CD4-positive, alpha-beta T cell treated with Interleukin-2 at 100 ng/mL for 4 hours (primary cell): ENCODE data around the gene AKT1S1.

Experiments used
- DNase-seq: peaks from one replicate; pipeline ENCODE4 v3.0.0-alpha.2; 2020; ENCODE audit warnings: low spot score

AKT1S1 gene

DNA sequence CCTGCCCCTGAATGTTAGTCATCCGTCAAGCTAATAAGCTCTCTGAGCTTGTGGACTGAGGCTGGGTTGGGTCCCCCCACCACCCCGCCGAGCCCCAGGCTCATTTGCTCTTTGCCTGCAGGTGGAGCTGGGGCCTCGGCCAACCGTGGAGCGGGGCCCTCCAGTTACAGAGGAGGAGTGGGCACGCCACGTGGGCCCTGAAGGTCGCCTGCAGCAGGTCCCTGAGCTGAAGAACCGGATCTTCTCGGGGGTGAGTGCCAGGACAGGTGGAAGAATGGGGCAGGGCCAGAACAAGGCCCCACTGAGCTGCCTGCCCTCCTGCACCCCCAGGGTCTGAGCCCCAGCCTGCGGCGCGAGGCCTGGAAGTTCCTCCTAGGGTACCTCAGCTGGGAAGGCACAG lies 5.5 kb upstream of the AKT1S1 start:
- no peak for DNase-seq

GRCh38 chr19:49881672-49882394 lies 4.7 kb upstream of the AKT1S1 start:
- DNase-seq: no peak

- no peak for DNase-seq
Measured at GRCh38 chr19:49881186-49881585, 4.0 kb upstream of the AKT1S1 start.

DNA sequence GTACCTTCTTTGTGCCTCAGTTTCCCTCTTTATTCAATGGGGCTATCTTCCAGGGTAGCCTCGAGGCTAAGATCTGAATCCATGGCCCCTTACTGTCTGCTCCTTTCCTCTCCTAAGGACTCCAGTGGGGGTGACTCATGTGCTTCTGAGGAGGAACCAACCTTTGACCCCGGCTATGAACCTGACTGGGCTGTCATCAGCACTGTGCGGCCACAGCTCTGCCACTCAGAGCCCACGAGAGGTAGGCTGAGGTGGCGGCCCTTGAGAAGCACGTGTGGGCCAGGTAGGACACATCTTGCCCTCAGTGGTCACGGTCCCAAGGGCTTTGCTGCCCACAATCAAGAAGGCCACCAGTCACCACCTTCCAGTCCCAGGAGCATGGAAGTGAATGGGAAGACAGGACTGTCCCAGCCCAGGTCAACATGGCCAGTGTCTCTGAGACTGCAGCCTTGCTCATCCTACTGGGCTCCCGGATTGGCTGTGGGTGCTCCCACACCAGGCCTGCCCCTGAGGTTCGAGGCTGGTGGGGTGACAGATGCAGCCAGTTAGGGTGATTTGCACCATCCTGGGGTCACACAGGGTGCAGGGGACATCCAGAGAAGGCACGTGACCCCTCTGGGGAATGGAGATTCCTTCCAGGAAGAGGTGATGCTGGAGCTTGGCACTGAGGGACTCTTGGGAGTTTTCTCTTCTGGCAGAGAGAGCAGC lies 3.2 kb upstream of the AKT1S1 start:
- no peak for DNase-seq

DNA sequence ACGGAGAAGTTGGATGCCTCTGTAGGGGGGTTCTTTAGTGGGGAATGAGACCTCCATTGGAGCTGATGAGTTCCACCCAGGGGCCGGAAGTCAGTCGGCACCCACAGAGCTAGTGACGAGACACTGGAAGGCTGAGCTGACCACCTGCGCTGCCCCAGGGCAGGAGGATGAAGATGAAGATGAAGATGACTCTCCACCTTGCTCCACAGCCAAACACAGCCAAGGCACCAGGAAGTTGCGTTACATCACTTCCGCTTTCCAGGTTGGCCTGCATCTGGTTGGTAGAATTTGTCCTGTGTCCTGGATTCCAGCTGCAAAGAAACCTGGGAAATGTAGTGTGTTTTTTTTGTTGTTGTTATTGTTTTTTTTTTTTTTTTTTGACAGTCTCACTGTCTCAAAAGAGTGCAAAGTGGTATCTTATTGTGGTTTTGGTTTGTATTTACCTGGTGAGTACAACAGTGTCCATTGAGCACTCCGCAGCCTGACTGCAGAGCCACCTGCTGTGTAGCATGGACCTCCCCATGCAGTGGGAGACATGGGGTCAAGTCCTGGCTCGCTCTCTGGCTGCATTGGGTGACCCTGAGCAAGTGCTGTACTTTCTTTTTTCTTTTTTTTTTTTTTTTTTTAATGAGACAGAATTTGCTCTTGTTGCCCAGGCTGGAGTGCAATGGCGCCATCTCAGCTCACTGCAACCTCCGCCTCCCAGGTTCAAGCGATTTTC lies 2.2 kb upstream of the AKT1S1 start:
- DNase-seq: no peak

GRCh38 chr19:49878744-49879070 lies 1.6 kb upstream of the AKT1S1 start:
- DNase-seq: no peak

DNA sequence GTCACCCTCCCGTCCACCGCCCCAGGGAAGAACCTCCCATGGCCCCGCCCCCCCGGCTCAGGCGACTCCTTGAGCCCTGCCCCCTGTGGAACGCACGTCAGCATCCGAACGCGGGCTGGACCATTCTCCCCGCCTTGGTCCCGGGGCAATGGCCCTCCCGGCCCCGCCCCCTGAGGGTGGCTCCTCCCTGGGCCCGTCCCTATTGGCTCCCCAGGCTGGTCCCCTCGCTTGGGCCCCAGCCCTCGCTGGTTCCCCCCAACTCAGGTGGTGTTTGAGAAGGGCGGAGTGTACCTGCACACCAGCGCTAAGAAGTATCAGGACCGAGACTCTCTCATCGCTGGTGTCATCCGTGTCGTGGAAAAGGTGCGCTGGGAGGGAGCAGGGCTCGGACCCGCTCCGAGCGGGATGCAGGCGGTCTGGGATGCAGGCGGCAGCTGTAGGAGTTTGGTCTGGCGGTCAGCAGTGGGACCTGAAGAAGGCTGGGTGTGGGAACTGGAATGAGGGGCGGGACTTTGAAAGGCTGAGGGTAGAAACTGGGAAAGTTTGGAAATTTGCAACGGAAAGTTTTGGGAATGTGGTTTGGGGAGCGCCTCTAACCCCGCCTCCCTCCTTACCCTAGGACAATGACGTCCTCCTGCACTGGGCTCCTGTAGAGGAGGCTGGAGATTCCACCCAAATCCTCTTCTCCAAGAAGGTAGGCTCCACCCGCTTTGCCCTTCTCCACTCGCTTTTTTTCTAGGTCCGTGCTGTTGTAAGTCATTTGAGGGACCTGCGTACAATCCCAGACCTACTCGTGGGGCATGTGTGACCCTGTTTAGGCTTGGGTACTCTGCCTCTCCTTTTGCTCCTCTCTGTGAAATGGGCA lies 956 bp upstream of the AKT1S1 start:
- peak; percentile 98 for DNase-seq

DNA sequence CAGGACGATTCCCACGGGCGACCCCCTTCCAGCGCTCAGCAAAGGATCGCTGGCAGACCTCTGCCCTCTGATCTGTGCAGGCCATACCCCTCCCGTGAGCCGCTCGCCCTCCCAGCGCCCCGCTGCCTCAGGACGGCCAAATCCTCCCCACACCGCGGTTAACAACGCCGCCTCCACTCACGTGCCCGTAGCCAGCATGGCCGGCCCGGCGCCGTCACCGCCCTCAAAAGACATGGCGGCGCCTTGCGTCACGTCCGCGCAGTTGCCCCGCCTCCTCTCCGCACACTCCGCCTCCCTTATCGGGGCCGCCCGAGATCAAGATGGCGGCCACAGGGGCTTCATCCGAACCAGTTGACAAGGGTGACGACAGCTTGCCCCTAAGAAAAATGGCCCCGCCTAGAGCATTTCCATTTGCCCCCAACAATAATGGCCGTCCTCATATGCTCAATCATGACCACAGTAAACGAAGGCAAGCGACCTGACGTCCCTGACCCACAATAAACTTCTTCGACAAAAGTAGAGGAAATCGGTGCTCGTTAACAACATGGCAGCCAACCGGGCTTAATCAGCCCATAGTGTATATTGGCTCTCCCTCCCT lies 634 bp downstream of the AKT1S1 start:
- peak; percentile 99 for DNase-seq

DNA sequence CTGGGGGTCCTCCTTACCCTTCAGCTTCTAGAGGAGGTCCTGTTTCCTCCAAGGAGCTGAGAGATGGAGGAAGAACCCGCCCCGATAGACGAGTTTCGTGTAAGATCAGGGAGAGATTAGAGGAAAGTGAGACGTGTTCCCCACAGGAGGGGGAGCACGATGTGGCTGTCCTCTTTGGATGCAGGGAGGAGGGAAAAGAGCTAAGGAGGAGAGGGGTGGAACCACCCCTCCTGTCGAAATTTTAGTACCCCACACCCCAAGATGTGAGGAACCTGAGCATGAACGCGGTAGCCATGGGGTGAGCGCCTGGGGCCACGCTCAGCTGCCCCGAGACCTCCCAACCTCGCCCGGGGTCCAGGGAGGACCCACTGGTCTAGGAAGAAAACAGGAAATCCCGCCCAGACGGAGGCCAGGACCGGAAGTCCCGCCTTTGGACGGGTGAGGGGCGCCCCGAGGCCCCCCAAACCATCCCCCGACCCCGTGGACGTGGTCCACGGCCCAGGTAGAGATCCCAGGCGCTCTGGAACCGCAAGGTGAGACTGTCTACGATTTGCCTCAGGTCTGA lies 1.2 kb downstream of the AKT1S1 start:
- peak; percentile 54 for DNase-seq

DNA sequence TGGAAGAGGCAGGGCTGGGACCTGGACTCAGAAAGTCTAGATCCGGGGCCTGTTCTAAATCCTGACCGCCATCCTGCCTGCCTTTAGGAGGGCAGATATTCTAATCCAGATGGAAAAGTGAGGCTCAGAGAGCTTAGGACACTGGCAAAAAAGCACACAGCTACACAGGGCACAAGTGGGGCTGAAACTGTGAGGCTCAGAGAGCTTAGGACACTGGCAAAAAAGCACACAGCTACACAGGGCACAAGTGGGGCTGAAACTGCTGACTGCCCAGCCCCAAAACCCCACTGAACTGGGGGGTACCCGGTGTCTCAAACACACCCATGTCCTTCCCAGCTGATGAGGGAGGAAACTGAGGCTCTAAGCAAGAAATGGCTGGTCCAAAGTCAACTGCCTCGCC lies 2.0 kb downstream of the AKT1S1 start:
- no peak for DNase-seq

DNA sequence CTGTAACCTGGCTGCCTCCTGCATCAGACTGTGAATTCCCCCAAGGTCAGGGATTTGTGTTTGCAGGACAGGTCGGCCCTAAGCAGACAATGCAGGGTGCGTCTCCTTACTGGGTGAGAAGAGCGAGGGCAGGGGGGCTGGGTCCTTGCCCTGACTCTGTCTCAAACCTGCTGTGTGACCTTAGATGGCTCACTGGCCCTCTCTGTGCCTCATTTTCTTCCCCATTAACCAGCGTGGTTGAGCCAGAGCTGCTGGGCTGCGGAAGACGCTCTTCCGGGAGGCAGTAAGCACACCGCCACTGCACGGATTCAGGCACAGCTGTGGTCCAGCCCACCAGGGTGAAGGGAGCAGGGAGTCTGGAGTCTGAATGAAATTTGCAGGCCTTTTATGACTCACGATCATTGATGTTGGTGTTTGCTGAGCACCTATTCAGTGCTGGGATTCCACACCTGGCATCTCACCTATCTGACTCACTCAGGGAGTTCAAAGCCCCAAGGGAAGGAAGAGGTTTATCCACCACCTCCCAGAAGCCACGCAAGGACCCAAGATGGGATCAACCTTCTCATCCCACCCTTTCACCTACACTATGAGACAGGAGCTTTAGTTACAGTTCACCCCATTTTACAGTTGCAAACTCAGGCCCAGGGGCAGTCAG lies 2.5 kb downstream of the AKT1S1 start:
- DNase-seq: no peak

DNA sequence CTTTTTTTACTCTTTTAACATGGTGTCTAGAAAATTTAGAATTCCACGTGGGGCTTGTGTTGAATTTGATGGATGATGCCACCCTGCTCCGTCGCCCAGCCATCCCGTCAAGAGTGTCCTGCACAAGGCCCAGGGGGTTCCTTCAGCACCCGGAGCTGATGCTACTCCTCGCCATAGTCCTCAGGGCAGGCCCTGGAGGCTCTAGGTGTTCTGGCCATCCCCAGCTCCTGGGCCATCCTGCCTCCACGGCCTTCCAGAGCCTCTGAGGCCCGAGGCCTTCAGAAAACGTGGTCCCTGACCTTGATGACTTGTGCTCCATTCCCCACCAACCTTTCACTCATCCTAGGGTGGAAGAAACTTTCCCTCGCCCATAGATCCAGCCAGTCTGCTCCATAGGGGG lies 3.3 kb downstream of the AKT1S1 start:
- DNase-seq: no peak

DNA sequence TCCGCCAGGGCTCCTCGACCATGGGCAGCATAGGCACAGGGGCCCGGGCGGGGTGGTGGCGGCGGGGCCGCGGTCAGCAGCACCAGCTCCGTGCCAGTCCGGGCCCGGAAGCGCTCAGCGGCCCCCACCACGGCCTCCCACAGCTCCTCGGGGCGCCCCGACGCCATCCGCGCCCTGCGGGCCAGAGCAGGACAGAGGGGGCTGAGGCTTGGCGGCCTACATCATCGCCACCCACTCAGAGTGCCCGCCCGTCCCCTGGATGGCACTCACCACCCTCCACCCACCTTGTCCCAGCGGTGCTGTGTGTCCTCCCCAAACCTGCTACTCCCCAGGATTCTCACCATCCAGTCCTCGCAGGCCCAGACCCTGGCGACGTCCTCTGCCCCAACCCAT lies 4.0 kb downstream of the AKT1S1 start:
- no peak for DNase-seq

DNA sequence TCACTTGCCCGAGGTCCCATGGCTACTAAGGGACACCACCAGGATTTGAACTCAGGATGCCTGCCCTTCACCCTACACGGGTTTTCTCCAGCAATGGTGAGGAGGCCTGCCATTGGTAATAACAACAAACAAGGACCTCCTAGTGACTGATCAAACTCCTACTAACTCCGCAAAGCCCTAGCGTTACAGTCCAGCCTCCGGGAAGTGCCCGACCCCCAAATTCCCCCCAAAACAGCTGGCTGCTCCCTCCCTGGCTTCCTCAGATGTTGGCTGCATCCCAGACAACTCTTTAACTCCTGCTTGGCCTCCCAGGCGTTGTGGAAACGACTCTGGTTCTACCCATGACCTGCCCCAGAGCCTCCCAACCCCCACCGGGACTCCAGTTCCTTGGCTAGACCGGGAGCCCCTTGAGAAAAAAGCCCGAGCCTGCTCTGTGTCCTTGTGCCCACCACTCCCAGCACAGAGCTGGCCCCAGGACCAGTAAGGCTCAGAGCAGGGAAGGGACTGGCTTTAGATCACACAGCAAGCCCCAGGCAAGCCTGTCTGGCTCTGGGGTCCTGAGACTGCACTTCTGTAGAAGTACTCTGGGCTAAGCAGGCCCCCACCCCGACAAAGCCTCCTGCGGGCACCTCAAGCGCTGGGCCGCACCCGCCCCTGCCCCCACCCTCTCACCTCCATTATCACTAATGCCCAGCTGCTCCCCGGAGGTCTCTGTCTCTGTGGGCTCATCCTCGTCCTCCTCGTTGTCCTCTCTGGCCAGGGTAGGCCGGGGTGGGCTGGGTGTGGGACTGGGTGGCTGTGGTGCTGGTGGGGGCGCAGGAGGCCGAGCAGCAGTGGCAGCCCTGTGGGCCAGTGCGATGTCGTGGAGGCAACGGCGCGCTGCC lies 4.7 kb downstream of the AKT1S1 start:
- DNase-seq: no peak

DNA sequence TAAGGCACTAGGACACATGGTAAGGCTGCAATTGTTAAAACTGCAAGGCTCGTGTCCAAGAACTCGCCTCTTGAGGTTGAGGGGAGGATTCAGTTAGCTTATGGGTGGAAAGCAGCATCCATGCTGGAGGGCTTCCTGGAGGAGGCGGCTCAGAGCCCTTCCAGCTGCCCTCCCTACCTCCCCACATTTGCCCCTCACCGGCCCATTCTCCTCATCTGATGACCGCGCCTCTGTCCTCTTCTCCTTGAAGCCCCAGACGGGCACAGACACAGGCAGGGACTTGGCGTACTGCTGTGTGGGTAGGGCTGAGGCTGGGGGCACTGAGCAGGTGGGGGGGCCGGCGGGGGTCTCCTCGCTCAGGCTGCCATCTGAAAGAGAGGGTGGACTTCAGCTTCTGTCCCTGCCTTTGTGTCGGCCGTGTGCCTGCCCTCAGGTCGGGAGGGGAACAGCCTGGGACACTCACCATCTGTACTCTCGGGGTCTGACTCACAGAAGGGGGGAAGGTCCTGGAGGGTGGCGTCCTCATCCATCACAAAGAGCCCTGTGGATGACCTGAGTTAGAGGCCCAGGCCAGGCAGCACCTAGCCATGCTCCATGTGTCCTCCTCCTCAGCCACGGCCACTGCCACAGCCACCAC lies 5.7 kb downstream of the AKT1S1 start:
- DNase-seq: no peak

DNA sequence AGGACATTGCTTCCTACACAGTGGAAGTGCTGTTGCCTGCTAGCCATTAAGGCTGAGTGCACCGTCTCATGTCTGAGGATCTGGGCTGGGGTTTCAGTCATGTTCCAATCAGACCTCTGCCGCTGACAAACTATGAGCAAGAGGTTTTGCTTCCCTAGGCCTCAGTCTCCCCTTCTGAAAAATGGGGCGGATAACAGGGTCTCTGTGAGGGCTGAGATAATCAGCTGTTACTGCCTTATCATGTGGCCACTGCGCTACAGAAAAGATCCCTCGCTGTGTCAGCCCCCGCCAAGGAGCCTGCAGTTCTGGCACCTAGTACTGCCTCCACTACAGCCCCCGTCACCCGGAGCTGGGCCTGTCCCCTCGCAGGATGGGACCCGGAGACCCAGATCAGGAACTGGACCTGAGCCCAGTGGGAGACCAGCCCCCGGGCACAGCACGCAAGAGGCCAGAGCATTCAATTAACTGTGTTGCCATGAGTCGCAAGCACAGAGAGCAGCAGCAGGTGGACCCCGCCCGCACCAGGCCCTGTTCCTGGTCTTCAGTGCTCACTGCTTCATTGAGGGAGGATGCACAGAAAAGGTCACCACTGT lies 6.8 kb downstream of the AKT1S1 start:
- DNase-seq: no peak

DNA sequence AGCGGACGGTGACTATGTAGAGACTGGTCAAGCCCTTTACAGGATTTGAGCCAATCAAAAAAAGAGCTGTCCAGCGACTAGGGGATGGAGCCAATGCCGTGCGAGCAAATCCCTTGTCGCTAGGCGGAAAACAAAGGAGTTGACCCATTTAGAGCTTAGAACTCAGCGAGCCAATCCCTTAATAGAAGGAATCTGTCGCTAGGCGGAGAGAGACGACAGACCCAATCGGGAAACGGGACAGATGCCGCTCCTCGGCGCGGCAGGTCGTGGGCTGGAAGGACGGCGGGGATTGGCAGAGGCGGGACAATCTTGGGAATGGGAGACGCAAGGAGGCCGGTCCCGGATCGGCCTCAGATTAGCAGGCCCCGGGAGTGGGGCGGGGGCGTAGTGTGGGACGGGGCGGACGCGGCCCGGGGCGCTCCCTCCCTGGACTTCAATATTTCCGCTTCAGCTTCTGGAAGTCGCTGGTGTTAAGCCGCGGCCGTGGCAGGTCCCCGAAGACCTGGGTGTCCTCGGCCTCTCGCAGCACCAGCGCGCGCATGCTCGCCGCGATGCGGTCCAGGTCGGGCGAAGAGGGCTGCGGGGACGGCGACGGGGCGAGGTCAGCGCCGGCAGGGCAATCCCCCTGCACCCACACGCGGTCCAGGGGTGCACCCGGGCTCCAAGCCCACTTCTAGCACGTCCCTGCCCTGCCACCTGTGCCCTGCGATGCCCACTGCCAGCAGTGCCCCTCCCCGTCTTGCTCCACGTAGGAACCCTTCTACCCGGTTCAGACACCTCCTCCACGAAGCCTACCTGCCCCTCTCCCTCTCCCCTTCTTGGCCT lies 7.5 kb downstream of the AKT1S1 start:
- DNase-seq: peak; percentile 99

- DNase-seq: no peak
Measured at GRCh38 chr19:49869009-49869483, 8.1 kb downstream of the AKT1S1 start.
